Neuron (in vitro differentiated cells): ENCODE results near the gene WNT7A.
"Not testable (repeated sequence)": the region's sequence is repeated elsewhere in the genome, so short reads cannot be mapped to it uniquely, and the experiment has no call there.

ENCODE experiments used
- H2AFZ ChIP-seq: one replicate; pipeline ENCODE4 v1.6.1; 2013; ENCODE audit warnings: low read depth, mild to moderate bottlenecking, inconsistent platforms, low read length, moderate library complexity
- H3K27me3 ChIP-seq: one replicate; pipeline ENCODE4 v1.6.1; 2013; ENCODE audit warnings: low read length; ENCODE audit not compliant: insufficient read depth
- H3K36me3 ChIP-seq: one replicate; pipeline ENCODE4 v1.6.1; 2013; ENCODE audit warnings: low read length; ENCODE audit not compliant: insufficient read depth
- H3K4me1 ChIP-seq: one replicate; pipeline ENCODE4 v1.6.1; 2013; ENCODE audit warnings: low read length; ENCODE audit not compliant: insufficient read depth
- H3K4me3 ChIP-seq: 2 replicates; pipeline ENCODE4 v1.5.1; 2013; ENCODE audit warnings: mild to moderate bottlenecking, low read length, moderate library complexity
- H3K9me3 ChIP-seq: one replicate; pipeline ENCODE4 v1.6.1; 2013; ENCODE audit warnings: low read length

Gene WNT7A

DNA sequence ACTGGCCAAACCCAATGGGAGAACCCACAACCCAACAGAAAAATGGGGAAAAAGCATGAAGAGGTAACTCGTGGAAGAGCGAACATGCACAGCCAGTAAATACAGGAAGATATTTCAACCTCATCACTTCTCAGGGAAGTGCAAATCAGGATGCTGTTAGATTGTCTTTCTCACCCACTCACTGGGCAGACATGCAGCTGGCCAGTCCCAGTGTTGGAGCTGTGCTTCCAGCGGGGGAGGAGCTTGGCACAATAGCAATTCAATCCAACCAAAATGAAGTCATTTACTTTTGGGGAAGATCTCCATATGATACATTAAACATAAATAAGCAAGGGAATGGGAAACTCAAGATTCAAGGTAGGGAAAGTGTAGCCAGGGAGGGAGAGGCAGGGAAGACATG is 12.1 kb downstream of the WNT7A start:
- Histone ChIP-seq H3K4me3 (no peak overlapping the region), H3K4me1 (peaks cover 47% of the 10 kb centered on the region), H3K9me3 (peaks cover 20% of the 10 kb centered on the region), H3K27me3 (no peaks in the 10 kb centered on the region), H3K36me3 (peaks cover 68% of the 10 kb centered on the region), H2AFZ (no peak overlapping the region)

DNA sequence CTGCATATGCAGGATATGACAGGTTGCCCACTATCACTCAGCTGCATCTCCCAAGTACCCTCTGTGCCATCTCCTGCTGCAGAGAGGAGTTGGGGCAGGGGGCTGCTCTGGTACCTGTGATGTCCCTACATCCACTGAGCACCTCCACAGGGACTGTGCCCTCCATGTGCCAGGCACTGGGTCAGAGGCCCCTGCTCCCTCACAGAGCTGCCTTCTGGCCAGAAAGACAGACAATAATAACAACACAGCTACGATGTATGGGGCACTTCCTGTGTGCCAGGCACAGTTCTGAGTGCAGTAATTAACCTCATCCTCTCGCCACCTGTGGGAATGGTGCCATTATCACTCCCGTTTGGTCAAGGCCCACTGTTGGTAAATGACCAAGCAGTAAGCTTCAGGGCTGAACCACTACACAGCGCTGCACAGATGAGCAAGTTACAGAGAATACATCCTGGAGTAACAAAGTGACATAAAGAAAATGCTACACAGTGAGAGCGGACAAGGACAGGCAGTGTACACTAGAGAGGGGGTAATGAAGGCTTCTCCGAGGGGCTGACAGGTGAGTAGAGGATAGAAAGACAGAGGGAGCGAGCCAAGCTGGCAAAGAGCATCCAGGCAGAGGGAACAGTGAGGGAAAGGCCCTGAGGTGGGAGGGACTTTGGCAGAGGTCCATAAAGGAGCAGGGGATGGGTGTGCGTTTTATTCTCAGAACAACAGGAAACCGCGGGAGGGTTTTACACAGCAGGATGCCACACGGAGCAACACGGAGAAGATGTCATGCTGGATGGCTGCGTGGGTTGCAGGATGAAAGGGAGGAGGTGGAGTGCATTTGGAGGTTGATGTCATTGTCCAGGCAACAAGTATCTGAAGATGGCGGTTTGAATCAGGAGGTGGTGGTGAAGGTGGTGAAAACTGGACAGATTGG is 13.6 kb downstream of the WNT7A start:
- no peak overlapping the region for H3K4me3 ChIP-seq
- H3K9me3 ChIP-seq = peaks cover 8% of the 10 kb centered on the region
- peaks cover 51% of the 10 kb centered on the region for H3K4me1 ChIP-seq
- H2AFZ ChIP-seq = no peak overlapping the region
- peaks cover 66% of the 10 kb centered on the region for H3K36me3 ChIP-seq
- no peaks in the 10 kb centered on the region for H3K27me3 ChIP-seq

DNA sequence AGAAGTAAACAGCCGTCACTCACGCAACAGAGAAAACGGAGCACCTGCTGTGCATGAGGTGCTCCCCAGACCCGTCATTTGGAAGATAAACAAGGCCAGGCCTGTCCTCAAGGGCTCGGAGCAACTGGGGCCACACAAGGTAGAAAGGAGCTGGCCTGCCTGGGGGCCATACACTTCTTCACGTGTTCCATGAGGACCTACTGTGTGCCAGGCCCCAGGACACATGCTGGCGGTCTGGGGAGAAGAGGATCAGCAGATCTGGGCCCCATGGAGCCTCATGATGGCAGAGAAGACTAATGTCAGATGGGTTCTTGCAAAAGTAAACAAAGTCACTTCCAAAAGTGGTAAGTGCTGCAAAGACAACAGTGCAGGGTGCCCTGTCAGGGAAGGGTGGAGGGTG is 14.3 kb downstream of the WNT7A start:
- Histone ChIP-seq H3K36me3 (peaks cover 66% of the 10 kb centered on the region), H3K4me1 (peaks cover 51% of the 10 kb centered on the region), H3K9me3 (peaks cover under 1% of the 10 kb centered on the region), H3K4me3 (no peak overlapping the region), H2AFZ (no peak overlapping the region), H3K27me3 (no peaks in the 10 kb centered on the region)

GRCh38 chr3:13865106-13865505 is 14.8 kb downstream of the WNT7A start:
- peaks cover 66% of the 10 kb centered on the region for H3K36me3 ChIP-seq
- no peak overlapping the region for H2AFZ ChIP-seq
- no peaks in the 10 kb centered on the region for H3K9me3 ChIP-seq
- H3K27me3 ChIP-seq = no peaks in the 10 kb centered on the region
- no peak overlapping the region for H3K4me3 ChIP-seq
- H3K4me1 ChIP-seq = peaks cover 51% of the 10 kb centered on the region

- H3K27me3 ChIP-seq = no peaks in the 10 kb centered on the region
- no peaks in the 10 kb centered on the region for H3K9me3 ChIP-seq
- H2AFZ ChIP-seq = no peak overlapping the region
- peaks cover 48% of the 10 kb centered on the region for H3K4me1 ChIP-seq
- peaks cover 72% of the 10 kb centered on the region for H3K36me3 ChIP-seq
- H3K4me3 ChIP-seq = no peak overlapping the region
These were observed 15.8 kb downstream of the WNT7A start for GRCh38 chr3:13863965-13864595.

DNA sequence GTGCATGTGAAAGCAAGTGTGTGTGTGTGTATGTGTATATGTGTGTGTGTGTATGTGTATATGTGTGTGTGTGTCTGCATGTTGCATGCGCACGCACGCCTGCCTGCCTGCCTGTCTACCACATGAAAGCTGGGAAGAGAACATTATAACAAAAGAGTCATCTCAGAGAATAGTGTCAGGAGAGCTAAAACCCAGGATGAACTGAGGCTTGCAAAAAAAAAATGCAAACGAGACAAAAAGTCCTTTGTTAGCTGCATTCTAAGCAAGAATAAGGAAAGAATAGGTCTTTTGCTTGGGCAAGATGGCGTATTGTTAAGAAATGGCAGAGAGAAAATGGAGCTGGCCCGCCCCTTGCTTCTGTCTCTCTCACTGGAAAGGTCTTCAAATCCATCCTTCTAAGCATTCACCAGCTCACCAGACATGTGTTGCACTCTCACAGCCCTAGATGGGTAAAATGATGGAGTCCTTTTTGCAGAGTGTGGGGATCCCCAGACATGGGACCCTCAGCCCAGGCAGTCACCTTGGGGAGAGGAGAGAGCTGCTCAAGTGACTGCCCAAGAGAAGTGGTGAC is 16.4 kb downstream of the WNT7A start:
- Histone ChIP-seq H3K9me3 (no peaks in the 10 kb centered on the region), H3K4me1 (peaks cover 48% of the 10 kb centered on the region), H3K36me3 (peaks cover 77% of the 10 kb centered on the region), H2AFZ (no peak overlapping the region), H3K27me3 (no peaks in the 10 kb centered on the region), H3K4me3 (no peak overlapping the region)

DNA sequence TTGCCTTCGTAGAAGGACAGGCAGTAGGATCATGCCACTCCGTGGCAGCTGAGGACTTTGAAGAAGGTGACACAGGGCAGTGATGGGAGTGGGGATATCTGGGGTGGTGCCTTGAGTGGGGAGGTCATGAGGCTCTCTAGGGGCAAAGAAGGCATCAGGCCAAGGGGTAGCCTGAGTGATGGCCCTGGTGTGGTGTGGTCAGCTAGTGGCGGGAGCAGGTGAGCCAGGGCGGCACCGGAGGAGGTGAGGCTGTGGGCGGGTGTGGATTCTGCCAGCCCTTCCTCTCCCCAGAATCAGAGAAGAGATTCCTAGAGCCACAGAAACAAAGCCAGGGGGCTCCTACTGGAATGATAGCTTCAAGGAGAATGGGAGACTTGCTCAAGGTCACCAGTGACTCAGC is 18.4 kb downstream of the WNT7A start:
- peaks cover 76% of the 10 kb centered on the region for H3K36me3 ChIP-seq
- no peaks in the 10 kb centered on the region for H3K9me3 ChIP-seq
- H3K27me3 ChIP-seq = no peaks in the 10 kb centered on the region
- peaks cover 33% of the 10 kb centered on the region for H3K4me1 ChIP-seq
- no peak overlapping the region for H3K4me3 ChIP-seq
- H2AFZ ChIP-seq = no peak overlapping the region

DNA sequence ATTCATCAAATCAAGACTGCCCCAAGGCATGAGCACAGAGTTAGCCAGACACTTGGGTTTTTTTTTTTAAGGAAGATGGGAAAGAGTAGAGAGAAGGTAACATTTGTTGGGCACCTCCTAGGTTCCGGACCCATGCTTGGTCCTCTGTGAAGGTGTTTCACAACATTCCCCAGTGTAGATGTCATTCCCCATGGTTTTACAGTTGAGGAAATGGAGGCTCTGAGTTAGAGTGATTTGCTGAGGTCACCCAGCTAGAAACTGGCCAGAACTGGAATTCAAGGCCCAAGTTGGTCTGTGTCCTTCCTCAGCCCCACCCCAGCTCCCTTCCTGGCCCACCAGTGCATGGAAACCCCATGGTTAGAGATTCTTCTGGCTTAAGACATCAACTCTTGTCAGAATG is 19.9 kb downstream of the WNT7A start:
- no peaks in the 10 kb centered on the region for H3K27me3 ChIP-seq
- no peaks in the 10 kb centered on the region for H3K9me3 ChIP-seq
- no peak overlapping the region for H2AFZ ChIP-seq
- H3K4me1 ChIP-seq = peaks cover 26% of the 10 kb centered on the region
- peaks cover 73% of the 10 kb centered on the region for H3K36me3 ChIP-seq
- no peak overlapping the region for H3K4me3 ChIP-seq

GRCh38 chr3:13858768-13859520 is 20.9 kb downstream of the WNT7A start:
- no peaks in the 10 kb centered on the region for H3K9me3 ChIP-seq
- no peak overlapping the region for H2AFZ ChIP-seq
- H3K36me3 ChIP-seq = peaks cover 80% of the 10 kb centered on the region
- H3K4me1 ChIP-seq = peaks cover 15% of the 10 kb centered on the region
- no peak overlapping the region for H3K4me3 ChIP-seq
- H3K27me3 ChIP-seq = no peaks in the 10 kb centered on the region

DNA sequence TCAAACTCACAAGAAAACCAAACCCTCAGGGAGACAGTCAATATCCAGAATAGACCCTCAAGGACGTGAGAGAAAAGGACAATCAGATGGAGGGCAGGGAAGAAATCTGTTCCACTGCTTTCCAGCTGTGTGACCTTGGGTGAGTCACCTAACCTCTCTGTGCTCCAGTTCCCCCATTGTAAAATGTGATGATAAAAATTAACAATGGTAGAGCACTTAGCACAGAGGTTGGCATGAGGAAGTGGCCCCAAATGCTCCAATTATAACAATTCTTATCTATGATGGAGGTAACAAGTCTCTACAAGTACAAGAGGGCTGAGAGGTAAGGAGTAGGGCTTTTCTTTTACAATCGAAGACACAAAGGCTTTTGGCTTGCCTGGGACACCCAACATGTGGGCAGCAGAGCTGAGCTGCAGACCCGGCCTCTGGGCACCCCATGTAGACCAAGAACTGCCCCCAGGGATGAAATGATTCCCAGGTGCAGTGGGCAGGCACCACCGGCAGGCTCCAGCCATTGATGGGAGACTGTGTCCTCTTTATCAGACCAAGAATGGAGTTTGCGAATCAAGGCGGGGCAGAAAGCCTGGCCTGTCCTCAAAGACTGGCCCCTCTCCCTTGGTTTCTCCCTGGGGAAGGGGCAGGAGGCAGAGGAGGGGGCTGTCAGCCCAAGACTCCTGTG is 22.0 kb downstream of the WNT7A start:
- peaks cover 4% of the 10 kb centered on the region for H3K4me1 ChIP-seq
- no peaks in the 10 kb centered on the region for H3K9me3 ChIP-seq
- peaks cover 88% of the 10 kb centered on the region for H3K36me3 ChIP-seq
- H3K27me3 ChIP-seq = no peaks in the 10 kb centered on the region
- no peak overlapping the region for H2AFZ ChIP-seq
- no peak overlapping the region for H3K4me3 ChIP-seq

- peaks cover 88% of the 10 kb centered on the region for H3K36me3 ChIP-seq
- not testable (repeated sequence) for H3K27me3 ChIP-seq, H3K9me3 ChIP-seq, H2AFZ ChIP-seq, H3K4me3 ChIP-seq, H3K4me1 ChIP-seq
These were observed 23.2 kb downstream of the WNT7A start for GRCh38 chr3:13856628-13857027.

DNA sequence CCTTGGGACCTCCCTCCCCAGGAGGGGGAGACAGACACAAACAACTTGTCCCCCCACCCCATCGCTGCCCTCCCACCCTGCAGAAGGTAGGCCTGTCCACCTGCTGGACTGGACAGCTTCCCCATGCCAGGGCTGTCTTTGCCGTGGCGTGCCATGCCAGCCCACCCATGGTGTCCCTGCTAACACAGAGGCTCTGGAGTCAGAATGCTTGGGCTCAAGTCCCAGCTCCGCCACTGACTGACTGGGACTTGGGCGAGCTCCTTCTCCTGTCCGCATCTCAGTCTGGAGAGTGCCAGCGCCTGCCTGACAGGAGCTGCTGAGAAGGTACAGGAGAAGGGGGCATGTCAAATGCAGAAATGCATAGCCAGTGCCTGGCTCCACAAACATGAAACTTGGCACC is 23.9 kb downstream of the WNT7A start:
- no peaks in the 10 kb centered on the region for H3K4me1 ChIP-seq
- H3K36me3 ChIP-seq = peaks cover 86% of the 10 kb centered on the region
- H3K4me3 ChIP-seq = no peak overlapping the region
- no peak overlapping the region for H2AFZ ChIP-seq
- H3K9me3 ChIP-seq = no peaks in the 10 kb centered on the region
- no peaks in the 10 kb centered on the region for H3K27me3 ChIP-seq
